ENCODE results near the gene MYRF. TPM values are rescaled to one million over a fixed set of nuclear protein-coding genes. Genes with fewer than 3 reads are reported as not detected.

MYRF gene
- total RNA-seq, 1 donor from 2014 or later: 39.5 TPM

DNA sequence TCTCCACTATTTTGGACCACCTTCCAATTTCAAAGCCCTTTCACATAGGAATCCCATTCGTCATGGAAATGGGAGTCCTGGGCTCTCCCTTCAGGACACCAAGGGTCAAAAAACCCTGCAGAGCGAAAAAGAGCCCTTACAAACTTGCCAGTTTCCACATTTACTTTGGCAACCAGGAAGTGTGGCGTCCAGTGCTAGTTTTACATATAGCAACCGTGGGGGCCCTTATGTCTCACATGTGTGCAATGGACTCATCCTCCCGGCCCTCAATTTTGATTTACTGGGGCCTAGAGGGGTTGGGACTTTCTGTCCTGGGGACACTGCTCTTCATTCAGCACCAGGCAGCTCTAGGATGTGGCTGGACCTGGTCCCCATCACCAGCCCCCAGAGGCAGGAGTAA, 38.5 kb upstream of the MYRF start:
- peaks cover 7% of the 10 kb centered on the region for H3K79me2 ChIP-seq (ENCODE audit: insufficient read depth, low read length)
- Mint-ChIP-seq H3K27ac (ENCODE audit: unreplicated experiment) (peak overlapping the region; percentile 78), H3K27me3 (ENCODE audit: low read depth, unreplicated experiment) (peaks cover 37% of the 10 kb centered on the region), H3K4me1 (ENCODE audit: low read depth, unreplicated experiment) (peaks cover 20% of the 10 kb centered on the region), H3K9me3 (ENCODE audit: unreplicated experiment) (no peaks in the 10 kb centered on the region), H3K36me3 (ENCODE audit: low read depth, unreplicated experiment) (no peaks in the 10 kb centered on the region), H3K4me3 (ENCODE audit: unreplicated experiment) (no peak overlapping the region)
- H3K27ac ChIP-seq (ENCODE audit: low read depth, low read length): no peak overlapping the region
- FAIRE-seq (no peak), DNase-seq (ENCODE audit: low read depth) (no peak)
- H3K4me2 ChIP-seq (ENCODE audit: low read length): no peak overlapping the region
- TF ChIP-seq EZH2 (IDR thresholded peaks at IDR 0.05; ENCODE audit: insufficient read depth, low read length): no peak
- TF ChIP-seq CTCF (IDR thresholded peaks at IDR 0.05; ENCODE audit: insufficient read depth, low read depth, low read length): no peak
- H3K27me3 ChIP-seq (ENCODE audit: insufficient read depth, low read length): no peaks in the 10 kb centered on the region
- no peaks in the 10 kb centered on the region for H3K36me3 ChIP-seq (ENCODE audit: insufficient read depth, low read length)
- no peak overlapping the region for H2AFZ ChIP-seq (ENCODE audit: low read depth, low read length)
- H3K4me3 ChIP-seq (ENCODE audit: insufficient read depth, low read depth, low read length): no peak overlapping the region
- no peaks in the 10 kb centered on the region for H3K9me3 ChIP-seq (ENCODE audit: insufficient read depth, low read depth, low read length)
- peaks cover 17% of the 10 kb centered on the region for H4K20me1 ChIP-seq (ENCODE audit: insufficient read depth, low read length)
- H3K9ac ChIP-seq (ENCODE audit: low read length): no peak overlapping the region
- peaks cover 20% of the 10 kb centered on the region for H3K4me1 ChIP-seq (ENCODE audit: insufficient read depth, low read length)

DNA sequence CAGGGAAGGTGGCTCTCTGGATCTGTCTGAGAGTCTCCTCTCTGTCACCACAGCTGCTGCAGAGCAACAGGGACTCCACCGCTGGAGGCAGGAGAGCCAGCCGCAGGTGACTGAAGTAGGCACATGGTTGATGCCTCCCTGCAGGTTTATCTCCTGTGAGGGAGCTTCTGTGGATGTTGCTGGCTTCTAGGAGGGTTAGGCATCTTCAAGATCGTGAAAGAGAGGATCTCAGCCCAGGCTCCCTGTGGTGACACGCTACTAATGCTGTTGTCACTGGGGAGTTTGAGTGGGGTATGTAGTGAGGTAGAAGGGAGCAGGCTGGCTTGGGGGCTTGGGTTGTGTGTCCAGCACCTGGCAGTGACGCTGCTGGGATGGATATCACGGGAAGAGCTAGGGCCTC, 38.1 kb upstream of the MYRF start:
- FAIRE-seq: no peak
- Mint-ChIP-seq H3K36me3 (ENCODE audit: low read depth, unreplicated experiment) (no peaks in the 10 kb centered on the region), H3K27me3 (ENCODE audit: low read depth, unreplicated experiment) (peaks cover 36% of the 10 kb centered on the region), H3K27ac (ENCODE audit: unreplicated experiment) (peak overlapping the region; percentile 78), H3K4me3 (ENCODE audit: unreplicated experiment) (no peak overlapping the region), H3K9me3 (ENCODE audit: unreplicated experiment) (no peaks in the 10 kb centered on the region), H3K4me1 (ENCODE audit: low read depth, unreplicated experiment) (peaks cover 20% of the 10 kb centered on the region)
- Histone ChIP-seq H4K20me1 (ENCODE audit: insufficient read depth, low read length) (peaks cover 16% of the 10 kb centered on the region), H3K9me3 (ENCODE audit: insufficient read depth, low read depth, low read length) (no peaks in the 10 kb centered on the region), H3K4me1 (ENCODE audit: insufficient read depth, low read length) (peaks cover 24% of the 10 kb centered on the region), H3K27ac (ENCODE audit: low read depth, low read length) (no peak overlapping the region), H3K4me3 (ENCODE audit: insufficient read depth, low read depth, low read length) (no peak overlapping the region), H2AFZ (ENCODE audit: low read depth, low read length) (no peak overlapping the region), H3K36me3 (ENCODE audit: insufficient read depth, low read length) (no peaks in the 10 kb centered on the region), H3K27me3 (ENCODE audit: insufficient read depth, low read length) (no peaks in the 10 kb centered on the region), H3K9ac (ENCODE audit: low read length) (no peak overlapping the region), H3K79me2 (ENCODE audit: insufficient read depth, low read length) (peaks cover 12% of the 10 kb centered on the region), H3K4me2 (ENCODE audit: low read length) (no peak overlapping the region)
- no peak for DNase-seq (ENCODE audit: low read depth)
- no peak for TF ChIP-seq CTCF (IDR thresholded peaks at IDR 0.05; ENCODE audit: insufficient read depth, low read depth, low read length)
- TF ChIP-seq EZH2 (IDR thresholded peaks at IDR 0.05; ENCODE audit: insufficient read depth, low read length): no peak

DNA sequence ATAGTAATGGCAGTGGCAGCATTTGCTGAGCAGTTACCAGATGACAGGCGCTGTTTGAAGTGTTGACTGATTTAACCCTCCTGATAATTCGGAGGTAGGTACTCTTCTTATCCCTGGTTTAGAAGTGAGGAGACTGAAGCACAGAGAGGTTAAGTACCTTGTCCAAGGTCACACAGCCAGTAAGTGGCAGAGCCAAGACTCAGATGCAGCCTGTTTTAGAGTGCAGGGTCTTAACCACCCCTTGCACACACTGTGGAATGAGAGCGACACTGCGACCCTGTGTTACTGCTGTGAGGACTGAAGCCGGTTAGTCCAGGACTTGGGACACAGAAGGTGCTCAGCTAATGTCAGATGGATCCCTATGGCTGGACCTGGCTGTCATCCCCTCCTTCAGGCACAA, 37.5 kb upstream of the MYRF start:
- DNase-seq (ENCODE audit: low read depth) (no peak), FAIRE-seq (no peak)

More for the DNA sequence above, 37.5 kb upstream of the MYRF start:
- Mint-ChIP-seq H3K36me3 (ENCODE audit: low read depth, unreplicated experiment) (no peaks in the 10 kb centered on the region), H3K27ac (ENCODE audit: unreplicated experiment) (peak overlapping the region; percentile 66), H3K4me1 (ENCODE audit: low read depth, unreplicated experiment) (peaks cover 20% of the 10 kb centered on the region), H3K9me3 (ENCODE audit: unreplicated experiment) (no peaks in the 10 kb centered on the region), H3K27me3 (ENCODE audit: low read depth, unreplicated experiment) (peaks cover 32% of the 10 kb centered on the region), H3K4me3 (ENCODE audit: unreplicated experiment) (no peak overlapping the region)
- Histone ChIP-seq H3K9ac (ENCODE audit: low read length) (no peak overlapping the region), H3K4me2 (ENCODE audit: low read length) (no peak overlapping the region), H3K36me3 (ENCODE audit: insufficient read depth, low read length) (no peaks in the 10 kb centered on the region), H3K4me3 (ENCODE audit: insufficient read depth, low read depth, low read length) (no peak overlapping the region), H3K79me2 (ENCODE audit: insufficient read depth, low read length) (peaks cover 18% of the 10 kb centered on the region), H2AFZ (ENCODE audit: low read depth, low read length) (no peak overlapping the region), H3K27ac (ENCODE audit: low read depth, low read length) (no peak overlapping the region), H3K27me3 (ENCODE audit: insufficient read depth, low read length) (no peaks in the 10 kb centered on the region), H4K20me1 (ENCODE audit: insufficient read depth, low read length) (peaks cover 16% of the 10 kb centered on the region), H3K4me1 (ENCODE audit: insufficient read depth, low read length) (peaks cover 25% of the 10 kb centered on the region), H3K9me3 (ENCODE audit: insufficient read depth, low read depth, low read length) (no peaks in the 10 kb centered on the region)
- TF ChIP-seq CTCF (IDR thresholded peaks at IDR 0.05; ENCODE audit: insufficient read depth, low read depth, low read length): no peak
- no peak for TF ChIP-seq EZH2 (IDR thresholded peaks at IDR 0.05; ENCODE audit: insufficient read depth, low read length)
